GM18909 (cell line): ENCODE measurements around the gene CBL.

ENCODE experiments used
- ATAC-seq: cut with Tn5 transposase; IDR thresholded peaks from one replicate; pipeline ENCODE4 v1.9.1; 2021; ENCODE audit warnings: mild to moderate bottlenecking; ENCODE audit not compliant: unreplicated experiment, poor library complexity

CBL gene

GRCh38 chr11:119262668-119263351, 56.7 kb downstream of the CBL start:
- ATAC-seq: no peak

- no peak for ATAC-seq
Observed at GRCh38 chr11:119263352-119263940, 57.3 kb downstream of the CBL start.

DNA sequence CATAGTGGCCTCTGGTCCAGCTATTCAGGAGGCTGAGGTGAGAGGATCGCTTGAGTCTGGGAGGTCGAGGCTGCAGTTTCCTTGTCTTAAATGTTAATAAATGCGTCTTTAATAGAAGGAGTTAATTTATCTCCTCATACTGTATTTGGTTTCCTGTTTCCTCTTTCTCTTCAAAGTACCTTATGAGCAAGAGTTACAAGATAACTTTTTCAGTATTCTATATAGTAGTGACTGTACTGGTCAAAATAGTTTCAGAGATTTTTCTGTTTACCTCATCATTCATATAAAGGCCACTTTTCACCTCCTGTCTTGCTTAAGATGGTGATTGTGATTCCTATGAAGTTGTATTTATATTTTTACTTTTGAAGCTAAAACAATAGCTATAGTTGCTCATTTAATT, 59.9 kb downstream of the CBL start:
- ATAC-seq: no peak

DNA sequence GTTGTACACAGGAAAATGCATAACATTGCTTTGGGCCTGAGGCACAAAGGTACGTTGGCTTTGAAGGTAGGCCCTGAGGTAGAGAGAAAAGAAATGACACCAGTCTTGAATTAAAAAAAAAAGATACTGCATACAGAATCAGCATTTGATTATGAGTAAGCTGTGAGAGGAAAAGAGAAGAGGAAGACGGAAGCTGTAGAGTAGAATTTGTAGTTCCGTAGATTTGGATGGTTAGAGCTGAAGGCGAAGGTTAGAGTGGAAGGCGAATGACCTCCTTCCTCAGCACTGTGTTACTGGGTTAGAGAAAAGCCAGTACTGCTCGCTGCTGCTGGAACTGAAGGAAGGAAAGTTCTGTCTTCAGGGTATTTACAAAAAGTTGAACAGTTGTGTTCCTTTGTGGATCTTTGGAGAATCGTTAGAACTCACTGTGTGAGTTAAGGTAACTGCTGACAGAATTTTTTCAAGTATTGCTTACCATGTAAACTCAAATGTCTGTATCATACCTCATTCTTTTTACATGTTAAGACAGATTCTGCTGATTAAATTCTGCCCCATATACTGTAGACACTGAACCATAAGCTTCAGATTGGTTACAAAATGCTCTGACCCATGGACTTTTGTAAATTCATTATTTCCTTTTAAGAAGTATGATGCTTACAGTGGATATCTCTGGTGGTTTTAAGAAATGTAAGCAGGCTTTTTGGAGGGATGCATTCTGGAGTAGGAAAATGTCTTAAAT, 60.5 kb downstream of the CBL start:
- ATAC-seq: no peak

DNA sequence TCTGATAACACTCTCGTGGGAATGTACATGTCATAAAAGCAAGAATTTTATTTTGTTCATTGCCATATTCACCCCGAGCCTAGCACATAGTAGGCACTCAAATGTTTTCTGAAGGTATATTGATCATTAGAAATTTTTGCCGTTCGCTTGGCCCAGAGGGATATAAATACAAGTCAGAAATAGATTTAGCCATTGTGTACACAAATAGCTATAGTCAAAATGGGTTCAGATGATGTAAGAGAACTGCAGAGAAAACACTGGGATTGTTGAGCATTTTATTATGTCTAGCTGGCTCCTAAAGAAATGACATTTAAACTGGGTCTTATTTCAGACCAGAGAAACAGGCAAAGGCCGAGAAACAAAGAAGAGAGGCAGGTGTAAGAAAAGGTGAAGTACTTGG, 61.5 kb downstream of the CBL start:
- ATAC-seq: no peak

DNA sequence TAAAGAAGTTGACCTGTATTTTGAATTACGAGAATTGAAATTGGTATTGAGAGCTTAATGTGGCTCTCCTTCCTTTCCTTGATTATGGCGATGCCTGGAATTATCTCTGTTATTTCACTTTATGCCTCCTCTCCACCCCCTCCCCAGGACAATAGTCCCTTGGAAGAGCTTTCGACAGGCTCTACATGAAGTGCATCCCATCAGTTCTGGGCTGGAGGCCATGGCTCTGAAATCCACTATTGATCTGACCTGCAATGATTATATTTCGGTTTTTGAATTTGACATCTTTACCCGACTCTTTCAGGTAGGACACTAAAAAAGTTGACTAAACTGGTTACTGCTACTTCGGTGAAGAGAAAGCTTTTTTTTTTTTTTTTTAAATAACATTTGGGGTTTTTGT, 67.6 kb downstream of the CBL start:
- ATAC-seq: no peak

GRCh38 chr11:119277660-119278059, 71.5 kb downstream of the CBL start:
- ATAC-seq: no peak

DNA sequence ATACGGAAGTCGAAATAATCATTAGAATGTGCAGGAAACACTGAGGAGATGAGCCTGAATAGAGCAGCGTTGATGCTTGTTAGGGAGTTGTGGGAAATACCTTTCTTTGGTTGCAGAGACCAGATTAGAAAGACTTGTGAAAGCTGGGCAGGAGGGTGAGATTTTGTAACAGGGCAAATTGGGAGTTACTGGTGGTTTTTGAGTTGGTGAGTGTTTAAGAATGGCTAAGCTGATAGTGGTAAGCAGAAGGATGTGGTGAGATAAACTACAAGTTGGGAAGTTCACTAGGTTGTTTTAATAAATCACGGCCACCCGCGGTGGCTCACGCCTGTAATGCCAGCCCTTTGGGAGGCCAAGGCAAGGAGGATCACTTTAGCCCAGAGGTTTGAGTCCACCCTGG, 76.4 kb downstream of the CBL start:
- ATAC-seq: no peak

- peak; percentile 54 for ATAC-seq
Observed at GRCh38 chr11:119284344-119285157, 78.4 kb downstream of the CBL start.

DNA sequence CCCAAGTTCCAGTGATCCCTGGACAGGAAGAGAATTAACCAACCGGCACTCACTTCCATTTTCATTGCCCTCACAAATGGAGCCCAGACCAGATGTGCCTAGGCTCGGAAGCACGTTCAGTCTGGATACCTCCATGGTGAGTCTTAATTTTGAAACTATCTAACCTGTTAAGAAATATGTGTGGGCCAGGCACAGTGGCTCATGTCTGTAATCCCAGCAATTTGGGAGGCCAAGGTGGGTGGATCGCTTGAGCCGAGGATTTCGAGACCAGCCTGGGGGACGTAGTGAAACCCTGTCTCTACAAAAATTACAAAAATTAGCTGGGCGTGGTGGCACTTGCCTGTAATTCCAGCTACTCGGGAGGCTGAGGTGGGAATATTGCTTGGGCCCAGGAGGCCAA, 79.3 kb downstream of the CBL start:
- no peak for ATAC-seq

- ATAC-seq: no peak
Observed at GRCh38 chr11:119288219-119288618, 82.1 kb downstream of the CBL start.

DNA sequence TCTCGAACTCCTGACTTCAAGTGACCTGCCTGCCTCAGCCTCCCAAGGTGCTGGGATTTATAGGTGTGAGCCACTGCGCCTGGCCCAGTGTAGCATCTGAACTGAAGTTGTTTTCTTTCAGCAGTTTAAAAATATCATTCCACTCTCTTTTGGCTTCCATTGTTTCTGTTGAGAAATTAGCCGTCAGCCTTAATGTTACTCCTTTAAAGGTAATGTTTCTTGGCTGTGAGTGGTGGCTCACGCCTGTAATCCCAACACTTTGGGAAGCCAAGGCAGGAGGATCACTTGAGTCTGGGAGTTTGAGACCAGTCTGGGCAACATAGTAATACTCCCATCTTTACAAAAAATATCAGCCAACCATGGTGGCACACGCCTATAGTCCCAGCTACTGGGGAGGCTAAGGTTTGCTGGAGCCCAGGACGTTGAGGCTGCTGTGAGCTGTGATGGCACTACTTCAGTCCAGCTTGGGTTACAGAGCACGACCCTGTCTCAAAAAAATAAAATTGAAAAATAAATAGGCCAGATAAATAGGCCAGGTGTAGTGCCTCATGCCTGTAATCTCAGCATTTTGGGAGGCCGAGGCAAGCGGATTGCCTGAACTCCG, 84.9 kb downstream of the CBL start:
- no peak for ATAC-seq

DNA sequence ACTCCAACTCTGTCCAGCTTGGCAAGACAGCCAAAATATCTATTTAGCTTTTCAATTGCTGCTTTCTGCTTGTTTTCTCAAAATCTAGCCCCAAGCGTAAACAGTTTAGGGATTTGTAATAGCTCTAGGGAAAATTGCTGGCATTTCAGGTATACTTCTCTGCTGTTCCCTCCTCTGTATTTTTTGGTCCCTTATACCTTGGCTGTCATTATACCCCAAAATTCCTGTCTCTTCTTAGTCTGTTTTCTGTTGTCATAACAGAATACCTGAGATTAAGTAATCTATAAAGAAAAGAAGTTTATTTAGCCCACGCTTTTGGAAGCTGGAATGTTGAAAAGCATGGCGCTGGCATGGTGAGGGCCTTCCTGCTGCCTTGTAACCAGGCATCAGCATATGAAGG, 87.3 kb downstream of the CBL start:
- no peak for ATAC-seq

DNA sequence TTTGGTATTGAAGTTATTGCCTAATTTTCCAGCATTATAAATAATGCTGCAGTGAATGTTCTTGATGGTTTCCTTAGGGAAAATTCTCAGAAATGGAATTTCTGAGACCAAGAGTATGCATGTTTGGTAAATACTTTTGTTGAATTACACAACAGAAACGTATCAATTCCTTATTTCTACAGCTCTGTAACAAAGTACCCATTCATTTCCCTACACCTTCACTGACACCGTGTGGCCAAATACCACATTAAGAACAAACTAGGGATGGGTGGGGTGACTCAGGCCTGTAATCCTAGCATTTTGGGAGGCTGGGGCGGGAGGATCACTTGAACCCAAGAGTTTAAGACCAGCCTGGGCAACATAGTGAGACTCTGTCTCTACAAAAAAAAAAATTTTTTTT, 89.0 kb downstream of the CBL start:
- ATAC-seq: no peak

- ATAC-seq: no peak
Observed at GRCh38 chr11:119297938-119298337, 91.8 kb downstream of the CBL start.

GRCh38 chr11:119298726-119299125, 92.6 kb downstream of the CBL start:
- ATAC-seq: no peak

- ATAC-seq: no peak
Observed at GRCh38 chr11:119299416-119299815, 93.3 kb downstream of the CBL start.

DNA sequence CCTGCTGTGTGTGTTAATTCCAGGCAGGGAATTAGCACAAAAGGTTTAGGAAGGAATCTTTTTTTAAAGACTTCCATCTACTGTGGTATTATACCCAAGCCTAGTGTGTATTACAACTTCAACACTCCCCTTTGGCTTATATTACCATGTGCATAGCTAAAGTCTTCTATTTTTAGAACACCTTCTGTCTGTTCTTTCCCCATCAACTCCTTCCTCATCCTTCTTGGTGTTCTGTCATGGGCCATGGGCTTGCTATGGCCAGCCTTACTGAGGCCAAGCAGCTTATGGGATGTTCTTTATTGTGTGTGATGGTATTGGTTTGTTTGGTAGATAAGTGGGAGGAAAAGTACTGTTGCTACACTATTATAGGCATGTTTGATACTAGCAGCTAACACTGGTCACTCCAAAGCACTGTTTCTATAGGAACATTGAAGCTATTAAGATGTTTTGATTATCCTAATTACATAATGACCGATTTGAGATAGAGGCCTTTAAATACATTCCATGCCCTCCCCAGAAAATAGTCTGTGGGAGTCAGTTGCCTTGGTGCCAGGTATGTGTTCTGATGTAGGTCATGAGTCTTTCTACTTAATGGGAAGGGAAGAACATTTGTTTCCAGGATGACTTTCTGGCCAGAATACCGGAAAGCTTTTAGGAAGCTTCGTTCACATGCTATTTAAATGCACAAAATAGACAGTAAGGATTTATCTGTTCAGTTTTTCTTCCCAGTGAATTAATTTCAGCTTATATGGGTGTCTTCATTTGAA, 94.2 kb downstream of the CBL start:
- ATAC-seq: no peak

DNA sequence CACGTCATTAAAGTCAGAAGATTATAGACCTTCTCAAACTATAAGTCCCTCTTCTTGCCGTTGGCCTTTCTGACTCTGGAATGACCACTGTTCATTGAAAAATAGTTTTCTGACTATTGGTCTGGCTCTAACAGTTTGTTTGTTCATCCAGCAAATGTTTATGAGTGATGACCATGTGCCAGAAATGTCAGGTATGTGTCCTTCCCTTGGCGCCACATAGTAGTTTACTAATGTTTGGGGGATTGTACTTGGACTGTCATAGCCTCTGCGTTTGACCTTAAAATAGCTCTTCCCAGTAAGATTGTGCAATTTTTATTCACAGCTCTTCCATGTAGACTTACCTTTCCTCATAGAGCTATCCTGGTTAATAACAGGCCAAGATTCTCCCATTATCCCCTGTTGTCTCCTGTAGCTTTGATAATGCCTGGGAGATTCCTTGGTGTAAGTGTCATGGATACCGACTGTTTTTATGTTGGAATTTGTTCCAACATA, 97.1 kb downstream of the CBL start:
- no peak for ATAC-seq
